IMR-90 (cell line): ENCODE data around the gene FAIM2. TPM values are rescaled to one million over a fixed set of nuclear protein-coding genes. Genes with fewer than 3 reads are reported as not detected.

Experiments used
- ATAC-seq: fragments of 200-7000 bp; cut with Tn5 transposase; 2 replicates; pipeline ENCODE4 v1.9.1; 2020; ENCODE audit warnings: low read depth, mild to moderate bottlenecking, moderate library complexity
- BruUV-seq: library from RNA; stranded (reverse); fragments of 400-500 nt; replicated peaks from 2 replicates; lab custom pipeline; 2021; lab: Mats Ljungman, UMichigan
- CTCF ChIA-PET: fragments of 300-600 bp; formaldehyde crosslinking; extraction: SDS; loops from one replicate; lab custom pipeline; 2021; ENCODE audit warnings: antibody characterized with exemption; lab: Yijun Ruan, JAX
- POLR2A ChIA-PET: fragments of 300-600 bp; sonication (Branson Sonifier 250); formaldehyde crosslinking; loops from one replicate; lab custom pipeline; 2022; ENCODE audit warnings: antibody characterized with exemption; ENCODE audit not compliant: unreplicated experiment; lab: Charles Lee
- DNase-seq: peaks from one replicate; pipeline ENCODE4 v3.0.0; 2013
- H2AFZ ChIP-seq: replicated peaks from 2 replicates; pipeline ENCODE3; 2013; ENCODE audit warnings: low read length, mild to moderate bottlenecking; ENCODE audit not compliant: poor library complexity
- H2AK5ac ChIP-seq: 2 replicates; pipeline ENCODE4 v1.6.1; 2013; ENCODE audit warnings: low read depth, low read length, inconsistent platforms
- H2AK9ac ChIP-seq: replicated peaks from 2 replicates; pipeline ENCODE3; 2013; ENCODE audit warnings: mild to moderate bottlenecking, low read depth, low read length, moderate library complexity; ENCODE audit not compliant: poor library complexity
- H2BK120ac ChIP-seq: 2 replicates; pipeline ENCODE4 v1.6.1; 2013; ENCODE audit warnings: low read depth, low read length, inconsistent platforms
- H2BK15ac ChIP-seq: 3 replicates; pipeline ENCODE4 v1.6.1; 2013; ENCODE audit warnings: low read depth, low read length, inconsistent platforms
- H2BK20ac ChIP-seq: 2 replicates; pipeline ENCODE4 v1.6.1; 2013; ENCODE audit warnings: low read depth, mild to moderate bottlenecking, inconsistent platforms, low read length, moderate library complexity
- H2BK5ac ChIP-seq: 2 replicates; pipeline ENCODE4 v1.6.1; 2013; ENCODE audit warnings: mild to moderate bottlenecking, low read depth, low read length, inconsistent platforms; ENCODE audit not compliant: poor library complexity, severe bottlenecking
- H3K14ac ChIP-seq: replicated peaks from 2 replicates; pipeline ENCODE4 v1.6.1; 2013; ENCODE audit warnings: low read depth, low read length, inconsistent platforms
- H3K18ac ChIP-seq: 2 replicates; pipeline ENCODE4 v1.6.1; 2013; ENCODE audit warnings: low read depth, low read length, control low read depth
- H3K23ac ChIP-seq: 2 replicates; pipeline ENCODE4 v1.6.1; 2013; ENCODE audit warnings: low read depth, low read length, inconsistent platforms
- H3K27ac ChIP-seq: 2 replicates; pipeline ENCODE4 v1.5.1; 2013; ENCODE audit warnings: mild to moderate bottlenecking, control low read depth, low read length; ENCODE audit not compliant: insufficient read depth
- H3K27me3 ChIP-seq: 2 replicates; pipeline ENCODE4 v1.6.1; 2013; ENCODE audit warnings: low read length; ENCODE audit not compliant: control insufficient read depth, insufficient read depth
- H3K36me3 ChIP-seq: 2 replicates; pipeline ENCODE4 v1.6.1; 2013; ENCODE audit warnings: low read length, mixed read lengths; ENCODE audit not compliant: control insufficient read depth, insufficient read depth
- H3K4ac ChIP-seq: 2 replicates; pipeline ENCODE4 v1.6.1; 2013; ENCODE audit warnings: low read depth, low read length, inconsistent platforms
- H3K4me1 ChIP-seq: 2 replicates; pipeline ENCODE4 v1.6.1; 2013; ENCODE audit warnings: low read length, mixed read lengths; ENCODE audit not compliant: control insufficient read depth, insufficient read depth
- H3K4me2 ChIP-seq: 2 replicates; pipeline ENCODE4 v1.6.1; 2013; ENCODE audit warnings: low read depth, mild to moderate bottlenecking, control low read depth, low read length, moderate library complexity
- H3K4me3 ChIP-seq: 2 replicates; pipeline ENCODE4 v1.5.1; 2013; ENCODE audit warnings: low read depth, mild to moderate bottlenecking, control low read depth, low read length, moderate library complexity; ENCODE audit not compliant: insufficient read depth
- H3K56ac ChIP-seq: 2 replicates; pipeline ENCODE4 v1.6.1; 2013; ENCODE audit warnings: low read length, inconsistent platforms; ENCODE audit not compliant: insufficient read depth; ENCODE audit errors: extremely low read depth
- H3K79me1 ChIP-seq, 2 experiments: 2 replicates each; pipeline ENCODE4 v1.6.1; 2013; ENCODE audit warnings: low read length in 2 of 2, inconsistent platforms in 1 of 2, low read depth in 1 of 2
- H3K9ac ChIP-seq: 2 replicates; pipeline ENCODE4 v1.6.1; 2013; ENCODE audit warnings: low read depth, low read length, control low read depth
- H3K9me1 ChIP-seq: 2 replicates; pipeline ENCODE4 v1.6.1; 2013; ENCODE audit warnings: low read length, inconsistent platforms; ENCODE audit not compliant: insufficient read depth
- H3K9me3 ChIP-seq: 2 replicates; pipeline ENCODE4 v1.6.1; 2013; ENCODE audit warnings: low read length; ENCODE audit not compliant: control insufficient read depth, insufficient read depth
- H4K20me1 ChIP-seq: 2 replicates; pipeline ENCODE4 v1.6.1; 2013; ENCODE audit warnings: low read length, inconsistent platforms; ENCODE audit not compliant: insufficient read depth
- H4K5ac ChIP-seq: 2 replicates; pipeline ENCODE4 v1.6.1; 2013; ENCODE audit warnings: mild to moderate bottlenecking, low read depth, low read length, control low read depth
- H4K8ac ChIP-seq, 2 experiments: 2 replicates each; pipeline ENCODE4 v1.6.1; 2013; ENCODE audit warnings: low read depth in 2 of 2, low read length in 2 of 2, control low read depth in 1 of 2, inconsistent platforms in 1 of 2
- H4K91ac ChIP-seq: 2 replicates; pipeline ENCODE4 v1.6.1; 2013; ENCODE audit warnings: low read depth, low read length, inconsistent platforms; ENCODE audit not compliant: insufficient read depth
- FOS ChIP-seq: fragments of 150-350 bp; IDR thresholded peaks from 2 replicates; pipeline ENCODE4 v1.6.1; 2016; ENCODE audit warnings: low read depth, low read length
- MAFK ChIP-seq: IDR thresholded peaks from 2 replicates; pipeline ENCODE4 v1.6.1; 2012; ENCODE audit warnings: low read depth, low read length, improper control_type of control experiment
- POLR2A ChIP-seq: IDR thresholded peaks from 2 replicates; pipeline ENCODE4 v1.6.1; 2012; ENCODE audit warnings: mild to moderate bottlenecking, low read depth, low read length
- RCOR1 ChIP-seq: IDR thresholded peaks from 2 replicates; pipeline ENCODE4 v1.6.1; 2012; ENCODE audit warnings: mild to moderate bottlenecking, low read length, improper control_type of control experiment; ENCODE audit not compliant: insufficient replicate concordance
- SMC3 ChIP-seq: fragments of 150-350 bp; IDR thresholded peaks from 2 replicates; pipeline ENCODE4 v1.6.1; 2016; ENCODE audit warnings: low read depth, mild to moderate bottlenecking, antibody characterized with exemption, low read length, moderate library complexity
- WGBS, 2 experiments: methylation state at CpG; one replicate each; pipeline versions ENCODE4 v1.1.5 to v1.1.7; 2013; ENCODE audit warnings: missing lambda C conversion rate in 2 of 2; ENCODE audit not compliant: insufficient read length in 1 of 2; ENCODE audit errors: extremely low coverage in 2 of 2; 5-methylcytosine and 5-hydroxymethylcytosine counted together
- dilution Hi-C: fragments of 300-500 bp; cut with HindIII; formaldehyde crosslinking; loops from one replicate; pipeline ENCODE4 v1.14.3; 2018; ENCODE audit warnings: low sequenced_read_pairs; ENCODE audit not compliant: unreplicated experiment
- in situ Hi-C: fragments of 300-500 bp; cut with MboI; formaldehyde crosslinking; loops from 3 replicates; pipeline ENCODE4 v1.14.3; 2019; ENCODE audit warnings: low sequenced_read_pairs, inconsistent platforms, mixed read lengths
- intact Hi-C: fragments of 100-400 bp; cut with micrococcal nuclease; formaldehyde crosslinking; loops from 2 replicates; pipeline ENCODE4 v1.10.0; 2022
- polyA plus RNA-seq, 3 experiments: library from polyadenylated mRNA; depleted of rRNA; stranded (reverse); fragments of >200 nt; gene quantifications; 2 replicates each; pipeline ENCODE4 v1.2.3, GENCODE V29; 2012; ENCODE audit warnings: low replicate concordance in 1 of 3
- total RNA-seq: library from RNA; depleted of rRNA; stranded (reverse); fragments of >200 nt; gene quantifications from 2 replicates; pipeline ENCODE4 v1.2.3, GENCODE V29; 2012

The FAIM2 gene
- total and polyA plus RNA-seq, 2 of the 4 experiments (the other 2 are of a cell fraction): 0.72 to 5.3 TPM

DNA sequence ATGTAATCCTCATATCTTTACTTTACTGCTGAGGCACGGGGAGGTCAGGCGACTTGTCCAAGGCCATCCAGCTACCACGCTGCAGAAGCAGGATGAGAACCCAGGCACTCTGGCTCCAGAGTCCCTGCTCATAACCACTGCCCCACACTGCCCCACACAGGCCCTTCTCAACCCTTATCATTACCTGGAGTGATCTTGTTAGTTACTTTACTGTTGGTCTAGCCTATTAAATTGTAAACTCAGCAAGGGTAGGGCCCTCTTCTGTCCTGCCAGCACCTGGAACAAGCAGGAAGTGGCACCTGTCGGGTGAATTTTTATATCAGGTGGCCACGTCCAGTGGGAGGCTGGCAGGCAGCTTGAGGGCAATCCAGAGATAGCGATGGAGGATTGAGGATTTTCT lies 12.2 kb downstream of the FAIM2 start:
- Histone ChIP-seq H3K4me1 (no peaks in the 10 kb centered on the region; the same call in 1 of the 2 replicates), H2BK15ac (no peak overlapping the region), H2BK20ac (no peak overlapping the region), H2AK9ac (no peak overlapping the region), H3K4me2 (no peak overlapping the region), H2BK120ac (no peak overlapping the region), H3K9ac (no peak overlapping the region), H3K27me3 (peaks cover 46% of the 10 kb centered on the region), H4K91ac (no peak overlapping the region), H3K4ac (no peak overlapping the region), H3K79me1 (no peaks in the 10 kb centered on the region), H2AFZ (no peak overlapping the region), H3K9me3 (no peaks in the 10 kb centered on the region), H3K4me3 (no peak overlapping the region), H4K5ac (no peak overlapping the region), H2AK5ac (no peak overlapping the region), H3K27ac (no peak overlapping the region), H3K56ac (no peak overlapping the region), H2BK5ac (no peak overlapping the region), H3K14ac (no peak overlapping the region), H3K18ac (no peak overlapping the region), H4K8ac (no peak overlapping the region), H4K20me1 (no peaks in the 10 kb centered on the region; the same call in 1 of the 2 replicates), H3K23ac (no peak overlapping the region), H3K36me3 (no peaks in the 10 kb centered on the region), H3K9me1 (no peaks in the 10 kb centered on the region)
- ChIA-PET POLR2A (no interaction called here), CTCF (no interaction called here)
- in situ Hi-C loops: no loop called here
- no CpG with 5 or more reads among the region's 6 CpGs for WGBS, 2 experiments
- intact Hi-C loops: no loop called here
- ATAC-seq (no peak), DNase-seq (no peak)
- TF ChIP-seq POLR2A: no peak
- TF ChIP-seq MAFK: no peak
- no peak for TF ChIP-seq FOS
- no peak for TF ChIP-seq RCOR1
- TF ChIP-seq SMC3: no peak
- BruUV-seq: no TSS peak
- dilution Hi-C loops: no loop called here
